Epithelial cell of proximal tubule (primary cell): ENCODE results near the gene USP40. TPM values are rescaled to one million over a fixed set of nuclear protein-coding genes. Genes with fewer than 3 reads are reported as not detected.

Source experiments
- DNase-seq: peaks from one replicate; pipeline ENCODE4 v3.0.0-alpha.2; 2011; ENCODE audit warnings: low read depth
- H3K4me3 ChIP-seq: 2 replicates; pipeline ENCODE4 v1.5.1; 2011; ENCODE audit warnings: low read depth, mild to moderate bottlenecking, low read length
- total RNA-seq: library from RNA; depleted of rRNA; stranded (reverse); fragments of >200 nt; gene quantifications from 2 replicates; pipeline ENCODE4 v1.2.3, GENCODE V29; 2015
- TF ChIP-seq, protein P1 (sequence below): conservative IDR thresholded peaks from 2 replicates; pipeline ENCODE4 v1.5.1; 2012; ENCODE audit warnings: low read depth, mild to moderate bottlenecking, low read length

The USP40 gene
- total RNA-seq, 1 donor from 2014 or later = 33.6 TPM

DNA sequence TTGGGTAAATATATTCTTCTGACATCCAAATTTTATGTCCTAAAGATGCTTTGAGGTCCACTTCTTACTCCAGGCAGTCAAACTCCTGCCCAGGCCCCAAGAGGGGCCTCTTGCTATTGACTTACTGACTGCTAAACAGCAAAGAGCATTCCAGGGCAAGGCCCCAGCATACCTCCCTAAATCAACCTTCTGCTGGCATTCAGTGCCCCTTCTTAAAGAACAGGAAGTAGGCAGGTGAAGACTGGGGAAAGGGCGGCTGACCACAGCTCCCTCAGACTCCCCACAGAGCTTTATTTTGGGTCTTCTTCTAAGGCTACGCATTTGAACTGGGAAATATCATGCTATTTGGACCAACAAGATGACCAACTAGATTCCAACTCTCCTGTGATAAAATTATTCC, 68.9 kb downstream of the USP40 start:
- H3K4me3 ChIP-seq = no peak overlapping the region
- TF ChIP-seq, protein P1, sequence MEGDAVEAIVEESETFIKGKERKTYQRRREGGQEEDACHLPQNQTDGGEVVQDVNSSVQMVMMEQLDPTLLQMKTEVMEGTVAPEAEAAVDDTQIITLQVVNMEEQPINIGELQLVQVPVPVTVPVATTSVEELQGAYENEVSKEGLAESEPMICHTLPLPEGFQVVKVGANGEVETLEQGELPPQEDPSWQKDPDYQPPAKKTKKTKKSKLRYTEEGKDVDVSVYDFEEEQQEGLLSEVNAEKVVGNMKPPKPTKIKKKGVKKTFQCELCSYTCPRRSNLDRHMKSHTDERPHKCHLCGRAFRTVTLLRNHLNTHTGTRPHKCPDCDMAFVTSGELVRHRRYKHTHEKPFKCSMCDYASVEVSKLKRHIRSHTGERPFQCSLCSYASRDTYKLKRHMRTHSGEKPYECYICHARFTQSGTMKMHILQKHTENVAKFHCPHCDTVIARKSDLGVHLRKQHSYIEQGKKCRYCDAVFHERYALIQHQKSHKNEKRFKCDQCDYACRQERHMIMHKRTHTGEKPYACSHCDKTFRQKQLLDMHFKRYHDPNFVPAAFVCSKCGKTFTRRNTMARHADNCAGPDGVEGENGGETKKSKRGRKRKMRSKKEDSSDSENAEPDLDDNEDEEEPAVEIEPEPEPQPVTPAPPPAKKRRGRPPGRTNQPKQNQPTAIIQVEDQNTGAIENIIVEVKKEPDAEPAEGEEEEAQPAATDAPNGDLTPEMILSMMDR = no peak
- DNase-seq = no peak

DNA sequence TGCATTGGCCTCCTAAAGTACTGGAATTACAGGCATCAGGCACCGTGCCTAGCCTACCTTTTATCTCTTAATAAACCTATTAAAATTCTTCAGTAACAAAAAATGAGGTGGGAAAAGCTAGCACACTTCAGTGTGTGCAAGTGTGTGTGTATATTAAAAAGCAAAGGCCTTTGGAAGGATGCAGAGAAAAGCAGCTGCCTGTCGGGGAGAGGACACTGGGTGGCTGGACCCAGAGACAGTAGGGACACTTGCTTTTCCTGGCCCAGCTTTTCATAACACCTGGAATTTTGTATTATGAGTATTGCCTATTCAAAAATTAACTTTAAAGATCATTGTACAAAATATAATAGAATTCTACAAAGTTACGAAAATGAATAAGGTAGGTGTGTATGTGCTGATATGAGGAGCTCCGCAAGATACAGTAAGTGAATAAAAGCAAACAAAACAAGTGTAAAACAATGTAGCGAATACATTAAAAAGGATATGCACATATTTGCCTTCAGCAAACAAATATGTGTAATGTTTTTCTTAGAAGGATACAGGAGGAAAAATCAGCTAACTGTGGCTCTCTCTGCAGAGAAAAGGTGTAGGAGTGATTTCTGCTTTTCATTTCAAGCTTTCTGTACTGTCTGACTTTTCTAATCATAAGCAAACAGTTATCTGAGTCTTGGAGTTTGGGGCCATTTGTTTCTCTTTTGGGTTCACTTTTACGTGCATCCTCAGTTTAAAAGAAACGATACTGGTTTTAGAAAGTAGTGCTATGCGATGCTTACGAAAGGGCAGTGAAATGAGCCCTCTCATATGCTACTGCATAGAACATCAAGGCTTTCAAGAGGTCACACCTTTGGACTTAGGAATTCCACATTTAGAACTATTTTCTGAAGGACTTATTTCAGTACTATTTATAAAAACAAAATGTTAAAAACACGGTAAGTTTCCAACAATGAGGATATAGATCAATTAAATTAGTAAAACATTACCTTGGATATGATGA, 70.8 kb downstream of the USP40 start:
- TF ChIP-seq, protein P1 = no peak
- no peak overlapping the region for H3K4me3 ChIP-seq
- DNase-seq = no peak

DNA sequence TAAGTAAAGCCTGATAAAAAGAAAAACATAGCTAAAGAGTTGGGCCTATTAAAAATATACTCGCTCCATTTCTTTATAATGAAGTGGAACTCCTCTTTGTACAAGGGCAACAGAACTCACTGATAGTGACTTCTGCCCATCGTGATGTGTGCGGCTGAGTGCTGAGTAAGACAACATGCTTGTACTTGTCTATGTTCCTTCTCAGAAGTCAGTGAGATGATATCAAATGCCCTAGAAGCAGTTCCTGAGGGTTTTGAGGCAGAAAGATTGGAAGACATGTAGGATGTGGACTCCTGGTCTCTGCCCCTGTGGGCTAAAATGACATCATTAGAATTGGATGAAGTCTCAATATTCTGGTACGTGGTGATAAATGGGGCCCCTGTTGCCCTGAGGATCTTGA, 73.8 kb downstream of the USP40 start:
- H3K4me3 ChIP-seq = no peak overlapping the region
- TF ChIP-seq, protein P1 = no peak
- DNase-seq = no peak

DNA sequence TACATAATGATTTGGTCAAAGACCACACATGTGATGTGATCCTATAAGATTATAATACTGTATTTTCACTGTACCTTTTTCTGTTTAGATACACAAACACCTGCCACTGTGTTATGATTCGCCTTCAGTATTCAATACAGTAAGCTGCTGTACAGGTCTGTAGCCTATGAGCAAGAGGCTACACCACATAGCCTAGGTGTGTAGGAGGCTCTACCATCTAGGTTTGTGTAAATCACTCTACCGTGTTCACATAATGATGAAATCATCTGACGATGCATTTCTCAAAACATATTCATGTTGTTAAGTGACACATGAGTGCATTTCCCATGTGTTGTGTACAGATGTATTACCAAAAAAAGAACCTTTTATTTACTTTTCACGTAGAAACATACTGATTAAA, 74.5 kb downstream of the USP40 start:
- DNase-seq = no peak
- no peak overlapping the region for H3K4me3 ChIP-seq
- TF ChIP-seq, protein P1 = no peak

DNA sequence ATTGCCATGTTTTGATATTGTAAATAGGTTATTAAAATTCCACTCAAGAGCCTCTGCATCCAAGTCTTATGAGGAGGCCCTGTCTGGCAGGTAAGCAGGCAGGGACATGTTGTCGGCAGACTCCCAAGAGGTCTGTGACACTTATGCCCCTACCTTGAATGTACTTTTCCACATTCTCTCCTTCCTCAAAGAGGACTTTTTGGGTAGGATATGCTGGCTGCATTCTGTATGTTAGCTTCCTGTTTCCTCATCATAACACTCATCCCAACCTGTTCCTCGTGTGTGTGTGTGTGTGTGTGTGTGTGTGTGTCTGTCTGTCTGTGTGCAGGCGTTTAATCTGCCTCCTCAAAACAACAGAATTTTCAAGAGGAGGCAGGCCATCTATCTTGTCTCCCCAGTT, 75.3 kb downstream of the USP40 start:
- no peak for DNase-seq
- no peak overlapping the region for H3K4me3 ChIP-seq
- TF ChIP-seq, protein P1 = no peak

DNA sequence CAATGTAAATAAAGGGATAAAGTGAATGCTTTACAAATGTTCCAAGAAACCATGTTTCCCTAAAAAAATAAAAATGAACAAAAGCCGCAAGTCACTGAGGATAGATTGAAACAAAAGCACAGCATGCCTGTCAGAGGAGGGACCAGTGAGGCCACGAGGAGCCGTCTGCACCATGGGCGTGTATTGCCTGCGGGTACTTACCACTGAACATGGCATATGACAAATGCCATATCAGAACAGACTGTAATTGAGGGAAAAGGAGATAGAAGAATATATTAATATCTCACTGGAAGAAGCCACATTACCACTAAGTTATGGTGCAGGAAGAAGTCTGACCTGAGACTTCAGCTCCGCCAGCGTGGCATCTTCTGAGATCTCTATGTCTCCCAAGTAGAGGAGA, 75.8 kb downstream of the USP40 start:
- DNase-seq = no peak
- no peak overlapping the region for H3K4me3 ChIP-seq
- TF ChIP-seq, protein P1 = no peak

DNA sequence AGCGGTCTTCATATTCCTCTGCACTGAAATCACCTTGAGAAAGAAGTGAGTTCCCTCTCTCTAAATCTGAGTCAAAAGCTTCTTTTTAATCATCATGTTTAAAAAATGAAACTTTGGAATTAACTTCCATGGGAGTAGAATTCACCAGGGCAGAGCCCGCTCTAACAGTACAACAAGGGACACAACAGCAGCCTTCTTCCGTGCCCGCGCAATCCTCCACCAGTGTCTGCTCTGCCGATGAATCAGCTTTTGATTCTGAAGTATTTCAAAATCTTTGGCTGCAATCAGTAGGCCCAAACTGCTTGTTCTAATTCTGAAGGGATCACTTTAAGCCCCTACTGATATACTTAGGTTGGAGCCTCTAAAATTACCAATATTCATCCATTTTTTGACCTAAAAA, 76.9 kb downstream of the USP40 start:
- H3K4me3 ChIP-seq = no peak overlapping the region
- DNase-seq = no peak
- TF ChIP-seq, protein P1 = no peak
